GM12878 (cell line): ENCODE measurements around the gene GMDS. TPM values are rescaled to one million over a fixed set of nuclear protein-coding genes. Genes with fewer than 3 reads are reported as not detected.

Experiments used
- ATAC-seq: fragments of 200-7000 bp; cut with Tn5 transposase; 3 replicates; pipeline ENCODE4 v1.9.1; 2020; ENCODE audit warnings: mild to moderate bottlenecking, moderate library complexity
- BruUV-seq: library from RNA; stranded (reverse); fragments of 400-500 nt; replicated peaks from 2 replicates; lab custom pipeline; 2021; lab: Mats Ljungman, UMichigan
- CTCF ChIA-PET: fragments of 300-600 bp; sonication (Branson Sonifier 250); formaldehyde crosslinking; extraction: SDS; loops from one replicate; lab custom pipeline; 2021; ENCODE audit warnings: inconsistent platforms; lab: Yijun Ruan, JAX
- POLR2A ChIA-PET: fragments of 350-600 bp; formaldehyde crosslinking; extraction: SDS; loops from one replicate; lab custom pipeline; 2021; ENCODE audit warnings: inconsistent platforms; lab: Charles Lee
- RAD21 ChIA-PET: fragments of 300-600 bp; sonication (Branson Sonifier 250); formaldehyde crosslinking; loops from one replicate; lab custom pipeline; 2023; ENCODE audit warnings: antibody characterized with exemption; ENCODE audit not compliant: unreplicated experiment; lab: Charles Lee
- SMC1A ChIA-PET: fragments of 300-600 bp; sonication (Branson Sonifier 250); formaldehyde crosslinking; loops from one replicate; lab custom pipeline; 2023; ENCODE audit not compliant: unreplicated experiment, uncharacterized antibody; lab: Charles Lee
- DNase-seq: peaks from one replicate; pipeline ENCODE4 v3.0.0-alpha.2; 2011; ENCODE audit warnings: low read depth, low spot score
- FAIRE-seq: peaks from 3 replicates; lab custom pipeline; 2011; peaks lifted over from hg19 to GRCh38; lab: Jason Lieb, UNC
- H2AFZ ChIP-seq: 2 replicates; pipeline ENCODE4 v1.6.0; 2011; ENCODE audit warnings: low read depth, low read length, control low read depth; ENCODE audit not compliant: control insufficient read depth
- H3K27ac ChIP-seq: 2 replicates; pipeline ENCODE4 v1.5.1; 2011; ENCODE audit warnings: control low read depth; ENCODE audit not compliant: control insufficient read depth, insufficient read depth
- H3K27me3 ChIP-seq, 2 experiments: replicated peaks in 1 of 2; 2 replicates each; pipeline versions ENCODE4 v1.6.0 to v1.6.1; 2011; ENCODE audit warnings: low read length in 1 of 2; ENCODE audit not compliant: control insufficient read depth in 2 of 2, insufficient read depth in 2 of 2
- H3K36me3 ChIP-seq, 2 experiments: 2 replicates each; pipeline ENCODE4 v1.5.1; 2011; ENCODE audit warnings: low read length in 1 of 2; ENCODE audit not compliant: control insufficient read depth in 2 of 2, insufficient read depth in 2 of 2
- H3K4me1 ChIP-seq: 2 replicates; pipeline ENCODE4 v1.6.1; 2011; ENCODE audit warnings: mild to moderate bottlenecking, low read length, moderate library complexity, mixed read lengths; ENCODE audit not compliant: control insufficient read depth, insufficient read depth
- H3K4me2 ChIP-seq: 2 replicates; pipeline ENCODE4 v1.6.0; 2011; ENCODE audit warnings: control low read depth; ENCODE audit not compliant: control insufficient read depth, insufficient read depth
- H3K4me3 ChIP-seq: fragments of 200-600 bp; sonication (generic); 2 replicates; pipeline ENCODE4 v1.5.1; 2016
- H3K79me2 ChIP-seq: 2 replicates; pipeline ENCODE4 v1.6.0; 2011; ENCODE audit warnings: low read length; ENCODE audit not compliant: control insufficient read depth, insufficient read depth
- H3K9ac ChIP-seq: 2 replicates; pipeline ENCODE4 v1.8.0; 2011; ENCODE audit warnings: low read length, control low read depth, mixed read lengths; ENCODE audit not compliant: control insufficient read depth, insufficient read depth
- H3K9me3 ChIP-seq: replicated peaks from 3 replicates; pipeline ENCODE4 v1.5.1; 2011; ENCODE audit warnings: mild to moderate bottlenecking, low read length; ENCODE audit not compliant: control insufficient read depth, insufficient read depth
- H4K20me1 ChIP-seq: 2 replicates; pipeline ENCODE4 v1.6.0; 2011; ENCODE audit not compliant: control insufficient read depth, insufficient read depth
- BCL11A ChIP-seq: IDR thresholded peaks from 2 replicates; pipeline ENCODE4 v1.6.1; 2011; ENCODE audit warnings: low read depth, low read length
- BCL3 ChIP-seq: IDR thresholded peaks from 2 replicates; pipeline ENCODE4 v1.6.1; 2011; ENCODE audit warnings: borderline replicate concordance, low read depth, mild to moderate bottlenecking, moderate library complexity, low read length; ENCODE audit not compliant: insufficient read depth, poor library complexity, severe bottlenecking
- CBX5 ChIP-seq: sonication (generic); IDR thresholded peaks from 2 replicates; pipeline ENCODE4 v1.6.1; 2016; ENCODE audit warnings: low read depth, moderate library complexity, mild to moderate bottlenecking, inconsistent platforms
- CREM ChIP-seq: IDR thresholded peaks from 2 replicates; pipeline ENCODE4 v1.6.1; 2014; ENCODE audit warnings: antibody characterized with exemption, low read depth
- ETV6 ChIP-seq, 2 experiments: fragments of 450-650 bp in 1 of 2; IDR thresholded peaks in 1 of 2; conservative IDR thresholded peaks in 1 of 2; 2 replicates each; pipeline ENCODE4 v1.6.1; 2014; ENCODE audit warnings: antibody characterized with exemption in 1 of 2, borderline replicate concordance in 1 of 2, low read depth in 1 of 2, mild to moderate bottlenecking in 1 of 2, moderate library complexity in 1 of 2
- EZH2 ChIP-seq: IDR thresholded peaks from 2 replicates; pipeline ENCODE4 v1.6.1; 2012; ENCODE audit warnings: low read depth, mild to moderate bottlenecking, control low read depth, inconsistent platforms, low read length, borderline replicate concordance; ENCODE audit not compliant: control insufficient read depth
- GATAD2B ChIP-seq: fragments of 450-650 bp; conservative IDR thresholded peaks from 2 replicates; pipeline ENCODE4 v1.6.1; 2017; ENCODE audit warnings: low read depth, mild to moderate bottlenecking, moderate library complexity
- MTA2 ChIP-seq: fragments of 450-650 bp; IDR thresholded peaks from 2 replicates; pipeline ENCODE4 v1.6.1; 2016; ENCODE audit warnings: low read depth, mild to moderate bottlenecking, moderate library complexity
- NFIC ChIP-seq: IDR thresholded peaks from 2 replicates; pipeline ENCODE4 v1.6.1; 2012; ENCODE audit warnings: low read depth, mild to moderate bottlenecking, inconsistent platforms, low read length, moderate library complexity
- NR2C2 ChIP-seq: IDR thresholded peaks from 2 replicates; pipeline ENCODE4 v1.6.1; 2011; ENCODE audit warnings: borderline replicate concordance, low read depth; ENCODE audit not compliant: control insufficient read depth, insufficient read length
- RAD21 ChIP-seq: IDR thresholded peaks from 2 replicates; pipeline ENCODE4 v1.6.1; 2011; ENCODE audit warnings: mild to moderate bottlenecking, low read depth, low read length, moderate library complexity; ENCODE audit not compliant: insufficient read depth
- SIN3A ChIP-seq: IDR thresholded peaks from 2 replicates; pipeline ENCODE4 v1.6.1; 2012; ENCODE audit warnings: low read depth, low read length, improper control_type of control experiment
- SMARCA5 ChIP-seq: fragments of 450-650 bp; IDR thresholded peaks from 2 replicates; pipeline ENCODE4 v1.6.1; 2017; ENCODE audit warnings: mild to moderate bottlenecking
- TBL1XR1 ChIP-seq: IDR thresholded peaks from 2 replicates; pipeline ENCODE4 v1.6.1; 2012; ENCODE audit warnings: low read depth, low read length, improper control_type of control experiment
- WGBS: methylation state at CpG from one replicate; pipeline ENCODE4 v1.1.6; 2016; ENCODE audit warnings: low lambda C conversion rate; ENCODE audit not compliant: insufficient replicate concordance, insufficient coverage; ENCODE audit errors: missing lambda C conversion rate; 5-methylcytosine and 5-hydroxymethylcytosine counted together
- in situ Hi-C: fragments of 300-500 bp; cut with MboI; formaldehyde crosslinking; loops from 9 replicates; pipeline ENCODE4 v1.14.3; 2018; ENCODE audit warnings: mixed read lengths
- intact Hi-C: fragments of 100-400 bp; cut with micrococcal nuclease; formaldehyde crosslinking; loops from one replicate; pipeline ENCODE4 v1.14.2; 2022; ENCODE audit not compliant: unreplicated experiment
- polyA plus RNA-seq, 11 experiments: library from polyadenylated mRNA; depleted of rRNA in 4 of 11; unstranded in 6 of 11; stranded (reverse) in 5 of 11; fragments of >200 nt; fragmentation: Nextera tagmentation in 4 of 11; fragmentation: Illumina TruSeq in 1 of 11; extraction: Ambion mirVana in 4 of 11; extraction: Trizol in 1 of 11; gene quantifications; 1 replicate in 1 of 11; 2 replicates in 10 of 11; pipeline versions ENCODE4 v1.2.1 to v1.2.3, GENCODE V29; 2011 to 2016; ENCODE audit warnings: inconsistent platforms in 2 of 11, missing spikeins in 2 of 11, low read depth in 1 of 11
- total RNA-seq, 4 experiments: library from RNA; depleted of rRNA in 3 of 4; stranded (reverse); fragments of >200 nt in 3 of 4; fragmentation: Illumina TruSeq in 1 of 4; extraction: Trizol in 1 of 4; gene quantifications; 2 replicates each; pipeline versions ENCODE4 v1.2.1 to v1.2.3, GENCODE V29; 2013 to 2021

Gene GMDS
- total and polyA plus RNA-seq, 10 of the 15 experiments (the other 5 are each of a cell fraction or from before 2014, with no cell fraction given): 0.61 to 53.8 (median 29.3) TPM

- Histone ChIP-seq H3K27me3 (no peaks in the 10 kb centered on the region), H4K20me1 (no peaks in the 10 kb centered on the region), H3K79me2 (no peaks in the 10 kb centered on the region), H3K4me3 (peak overlapping the region; percentile 17; the same call in 1 of the 2 replicates), H3K36me3 (no peaks in the 10 kb centered on the region), H3K27ac (no peak overlapping the region), H2AFZ (no peak overlapping the region), H3K4me2 (no peak overlapping the region), H3K9ac (no peak overlapping the region), H3K4me1 (no peaks in the 10 kb centered on the region), H3K9me3 (no peaks in the 10 kb centered on the region; the same call in 2 of the 3 replicates)
- in situ Hi-C loops: no loop called here
- peak; percentile 7 for FAIRE-seq
- POLR2A ChIA-PET: no interaction called here
- TF ChIP-seq TBL1XR1: no peak
- peak; percentile 21; the same call in 1 of the 2 replicates for TF ChIP-seq NFIC
- no peak for TF ChIP-seq CBX5
- peak in 1 of 2 experiments; percentile 27; a peak in 1 of 4 replicates for TF ChIP-seq ETV6 (conservative IDR thresholded peaks at IDR 0.05 in 1 of 2, IDR thresholded peaks at IDR 0.05 in 1 of 2; ENCODE audit: borderline replicate concordance in 1 of 2, low read depth in 1 of 2)
- TF ChIP-seq CREM: 0 out of 2 replicates have a peak, but pooled peaks have one; percentile 10
- CTCF ChIA-PET: interaction anchor here (0.5 to 1.5 kb wide), 3 partner anchors 9 to 123 kb away, joined by 3 to 5 read pairs (median 3); no protein-coding TSS in a partner anchor
- ATAC-seq: no peak
- intact Hi-C loops: no loop called here
- BruUV-seq: no TSS peak
- peak; percentile 4 for DNase-seq
- 37% methylated on average over 11 of the region's 11 CpGs for WGBS
- SMC1A ChIA-PET: interaction anchor here (0.7 to 1.5 kb wide), 4 partner anchors 13 to 1530 kb away, joined by 3 to 5 read pairs (median 4); no protein-coding TSS in a partner anchor
- RAD21 ChIA-PET: interaction anchor here (1.6 kb wide), 1 partner anchor 9 kb away, joined by 4 read pairs; no protein-coding TSS in a partner anchor
Observed at GRCh38 chr6:1821513-1822183, 423.8 kb downstream of the GMDS start.

- no peak for ATAC-seq
- H3K9me3 ChIP-seq: no peaks in the 10 kb centered on the region
- no peaks in the 10 kb centered on the region for H3K79me2 ChIP-seq
- no peaks in the 10 kb centered on the region for H3K36me3 ChIP-seq
- H3K27ac ChIP-seq: no peak overlapping the region
- CTCF ChIA-PET: interaction anchor here (1.2 to 1.5 kb wide), 2 partner anchors 8 to 814 kb away, joined by 3 to 5 read pairs; no protein-coding TSS in a partner anchor
- DNase-seq: no peak
- no peak overlapping the region for H3K9ac ChIP-seq
- no peak overlapping the region for H2AFZ ChIP-seq
- H4K20me1 ChIP-seq: no peaks in the 10 kb centered on the region
- no peaks in the 10 kb centered on the region for H3K4me1 ChIP-seq
- no peaks in the 10 kb centered on the region for H3K27me3 ChIP-seq
- no peak for FAIRE-seq
- SMC1A ChIA-PET: interaction anchor here (1.0 to 1.5 kb wide), 2 partner anchors 24 to 218 kb away, joined by 3 read pairs; no protein-coding TSS in a partner anchor
- intact Hi-C loops (no loop called here), in situ Hi-C loops (no loop called here)
- 91% methylated on average over 11 of the region's 11 CpGs for WGBS
- H3K4me2 ChIP-seq: no peak overlapping the region
- no TSS peak for BruUV-seq
- POLR2A ChIA-PET: no interaction called here
- H3K4me3 ChIP-seq: no peak overlapping the region
- RAD21 ChIA-PET: no interaction called here
- TF ChIP-seq GATAD2B (no peak), BCL11A (no peak), MTA2 (no peak), SMARCA5 (no peak), SIN3A (no peak), RAD21 (no peak), EZH2 (no peak), BCL3 (no peak), NR2C2 (no peak)
Observed at GRCh38 chr6:1821164-1821512, 424.3 kb downstream of the GMDS start.
